Cortex of kidney (tissue), 1 donor: ENCODE data around the gene TESK1.

Experiments
- DNase-seq: peaks from one replicate; lab custom pipeline; 2025; lab: John Stamatoyannopoulos, UW

Gene TESK1

DNA sequence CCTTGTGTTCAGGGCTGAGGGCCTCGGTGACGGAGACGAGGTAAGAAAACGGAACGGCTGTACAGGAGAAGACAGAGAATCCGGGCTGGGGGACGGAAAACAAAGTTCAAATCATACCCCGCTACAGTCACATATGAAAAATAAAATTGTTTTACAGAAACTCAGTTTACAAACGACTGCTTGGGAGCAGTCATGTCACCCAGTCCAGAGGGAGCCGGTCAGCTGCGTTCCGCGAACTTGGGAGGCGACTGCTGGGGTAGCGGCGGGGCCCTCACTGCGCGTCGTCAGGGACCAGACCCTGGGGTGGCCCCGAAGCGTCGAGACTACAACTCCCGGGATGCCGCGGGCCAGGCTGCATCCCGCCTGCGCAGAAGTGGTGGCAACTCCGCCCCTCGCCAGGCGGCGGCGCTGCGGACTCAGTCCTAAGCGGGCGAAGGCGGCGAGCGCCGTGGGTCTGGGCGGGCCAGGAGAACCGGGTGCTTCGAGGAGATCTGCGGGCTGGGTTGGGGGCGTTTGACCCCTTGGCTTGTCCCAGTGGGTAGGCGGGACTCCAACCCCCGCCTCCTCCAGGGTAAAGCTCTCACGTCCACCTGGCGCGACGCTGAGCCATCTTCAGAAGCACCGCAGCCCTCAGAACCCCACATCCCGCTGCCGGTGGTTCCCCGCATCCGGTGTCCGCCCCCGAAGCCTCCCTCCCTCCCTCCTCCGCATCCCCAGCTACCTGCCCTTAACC lies 41.6 kb downstream of the TESK1 start:
- peak; percentile 41 for DNase-seq

DNA sequence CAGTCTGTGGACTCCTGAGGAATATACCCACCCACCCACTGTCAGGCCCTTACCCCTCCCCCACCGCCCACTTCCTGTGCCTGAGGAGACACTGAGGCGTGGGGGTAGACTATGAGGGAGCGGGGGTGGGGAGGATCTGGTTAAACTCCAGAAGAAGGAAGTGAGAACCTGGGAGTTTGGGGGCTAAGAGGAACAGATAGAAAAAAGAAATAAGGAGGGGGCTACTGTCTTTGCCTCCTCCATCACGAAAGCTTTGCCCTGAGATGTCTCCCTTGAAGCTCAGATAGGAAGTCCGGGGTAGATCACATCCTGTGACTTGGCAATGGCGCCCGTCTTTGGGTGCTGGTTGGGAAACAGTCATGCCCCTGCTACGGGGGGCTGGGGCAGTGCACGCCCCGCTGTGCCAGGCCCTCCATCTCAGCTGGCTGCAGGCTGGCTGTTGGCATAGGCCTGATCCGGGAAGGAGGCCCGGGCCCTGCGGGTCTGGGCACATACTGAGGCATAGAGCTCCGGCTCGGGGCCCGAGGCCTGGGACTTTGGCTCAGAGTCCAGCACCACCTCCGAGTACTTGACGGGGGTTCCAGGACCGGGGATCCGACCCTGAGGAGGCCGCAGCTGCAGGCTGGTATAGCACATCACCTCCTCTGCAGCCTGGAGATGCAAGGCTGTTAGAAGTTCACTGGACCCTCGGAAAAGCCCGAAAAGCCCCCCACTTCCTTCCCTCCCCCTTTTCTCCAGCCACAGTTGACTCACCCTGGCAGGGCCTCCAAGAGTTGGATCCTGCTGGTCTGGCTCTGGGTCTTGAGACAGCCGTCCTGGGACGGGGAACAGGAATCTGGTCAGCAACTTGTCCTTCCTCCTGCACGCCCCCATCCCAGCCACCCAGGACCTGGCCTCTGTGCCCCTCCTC lies 44.6 kb downstream of the TESK1 start:
- DNase-seq: no peak

DNA sequence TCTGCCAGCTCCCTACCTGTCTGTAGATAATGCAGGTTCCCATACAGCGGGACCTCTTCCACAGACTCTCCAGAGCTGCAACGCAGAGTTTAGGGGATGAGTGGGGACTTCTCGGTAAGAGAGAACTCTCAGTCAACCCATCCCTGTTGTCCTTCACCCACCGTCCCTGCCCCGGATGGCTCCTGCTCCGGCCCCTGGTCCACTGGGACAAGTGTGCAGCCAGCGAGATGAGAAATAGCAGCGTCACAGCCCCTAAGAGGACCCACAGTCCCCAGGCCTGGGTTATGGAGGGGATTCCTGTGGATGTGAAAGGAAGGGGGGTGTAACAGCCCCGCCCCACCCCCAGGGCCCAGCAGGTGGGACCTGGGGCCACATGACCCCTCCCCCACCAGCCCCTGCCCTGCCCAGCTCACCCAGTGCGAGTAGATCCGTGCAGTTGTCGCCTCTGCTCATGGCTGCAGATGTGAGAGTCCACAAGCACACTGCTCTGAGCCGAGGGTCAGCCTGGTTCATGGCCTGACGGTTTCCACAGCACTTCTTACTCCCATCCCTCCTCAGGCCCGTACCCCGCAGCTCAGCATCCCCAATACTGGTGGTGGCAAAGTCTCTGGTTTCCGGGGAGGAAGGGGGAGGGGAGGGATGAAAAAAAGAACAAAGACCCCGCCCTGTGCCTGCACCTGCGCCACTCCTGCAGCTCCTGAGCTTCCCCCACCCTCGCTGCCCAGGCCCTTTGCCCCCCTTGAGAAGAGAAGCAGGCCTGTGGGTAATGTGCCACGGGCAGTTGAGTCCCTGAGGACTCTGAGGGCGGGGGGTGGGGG lies 45.5 kb downstream of the TESK1 start, which contains the start of gene SIT1:
SIT1 (minus strand) TSS at position 591 of the 818 bp plus-strand sequence; CDS start at position 513, 78 bp downstream.
- no peak for DNase-seq

DNA sequence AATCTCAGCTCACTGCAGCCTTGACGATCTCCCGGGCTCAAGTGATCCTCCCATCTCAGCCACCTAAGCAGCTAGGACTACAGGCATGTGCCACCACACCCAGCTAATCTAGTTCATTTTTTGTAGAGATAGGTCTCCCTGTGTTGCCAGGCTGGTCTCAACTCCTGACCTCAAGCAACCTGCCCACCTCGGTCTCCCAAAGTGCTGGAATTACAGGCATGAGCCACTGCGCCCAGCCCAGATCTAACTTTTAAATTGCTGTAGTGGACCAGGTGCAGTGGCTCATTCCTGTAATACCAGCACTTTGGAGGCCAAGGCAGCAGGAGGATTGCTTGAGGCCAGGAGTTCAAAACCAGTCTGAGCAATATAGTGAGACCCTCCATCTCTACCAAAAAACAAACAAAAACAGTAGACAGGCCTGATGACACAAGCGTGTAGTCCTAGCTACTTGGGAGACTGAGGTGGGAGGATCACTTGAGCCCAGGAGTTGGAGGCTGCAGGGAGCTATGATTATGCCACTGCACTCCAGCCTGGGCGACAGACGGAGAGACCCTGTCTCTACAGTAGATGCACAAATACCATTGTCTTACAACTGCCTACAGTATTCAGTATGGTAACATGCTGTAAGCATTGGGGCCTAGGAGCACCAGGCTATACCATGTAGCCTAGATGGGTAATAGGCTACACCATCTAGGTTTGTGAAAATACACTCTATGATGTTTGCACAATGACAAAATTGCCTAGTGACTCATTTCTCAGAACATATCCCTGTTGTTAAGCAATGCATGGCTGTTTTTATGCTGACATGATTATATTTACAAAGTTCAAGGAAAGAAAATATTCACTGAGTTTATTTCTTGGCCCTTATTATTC lies 47.1 kb downstream of the TESK1 start:
- DNase-seq: no peak

DNA sequence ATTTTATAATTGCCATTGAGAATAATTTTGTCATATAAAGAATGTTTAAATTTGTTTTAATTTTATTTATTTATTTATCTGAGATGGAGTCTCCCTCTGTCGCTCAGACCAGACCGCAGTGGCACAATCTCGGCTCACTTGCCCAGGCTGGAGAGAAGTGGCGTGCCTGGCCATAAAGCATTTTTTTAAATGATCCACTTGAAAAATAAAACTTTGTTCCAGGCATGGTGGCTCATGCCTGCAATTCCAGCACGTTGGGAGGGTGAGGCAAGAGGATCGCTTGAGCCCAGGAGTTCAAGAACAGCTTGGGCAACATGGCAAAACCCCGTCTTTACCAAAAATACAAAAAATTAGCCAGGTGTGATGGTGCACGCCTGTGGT lies 47.8 kb downstream of the TESK1 start:
- DNase-seq: no peak

DNA sequence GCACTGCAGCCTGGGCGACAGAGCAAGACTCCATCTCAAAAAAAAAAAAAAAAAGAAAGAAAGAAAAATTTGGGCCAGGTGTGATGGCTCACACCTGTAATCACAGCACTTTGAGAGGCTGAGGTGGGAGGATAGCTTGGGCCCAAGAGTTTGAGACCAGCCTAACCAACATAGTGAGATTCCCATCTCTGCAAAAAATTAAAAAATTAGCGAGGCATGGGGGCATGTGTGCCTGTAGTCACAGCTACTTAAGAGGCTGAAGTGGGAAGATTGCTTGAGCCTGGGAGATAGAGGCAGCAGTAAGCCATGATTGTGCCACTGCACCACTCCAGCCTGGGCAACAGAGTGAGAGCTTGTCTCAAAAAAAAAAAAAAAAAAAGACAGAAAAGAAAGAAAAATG lies 48.5 kb downstream of the TESK1 start:
- DNase-seq: no peak

DNA sequence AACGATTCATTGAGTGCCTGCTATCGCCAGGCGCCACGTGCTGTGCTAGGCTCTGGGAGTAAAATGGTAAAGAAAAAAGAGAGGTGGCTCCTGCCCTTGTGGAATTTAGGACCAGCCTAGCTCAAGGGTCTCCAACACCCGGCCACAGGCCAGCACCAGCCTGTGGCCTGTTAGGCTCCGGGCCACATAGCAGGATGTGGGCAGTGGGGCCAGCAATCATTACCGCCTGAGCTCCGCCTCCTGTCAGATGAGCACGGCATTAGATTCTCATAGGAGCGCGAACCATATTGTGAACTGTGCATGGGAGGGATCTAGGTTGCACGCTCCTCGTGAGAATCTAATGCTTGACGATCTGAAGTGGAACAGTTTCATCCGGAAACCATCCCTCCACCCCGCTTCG lies 51.3 kb downstream of the TESK1 start:
- DNase-seq: no peak

DNA sequence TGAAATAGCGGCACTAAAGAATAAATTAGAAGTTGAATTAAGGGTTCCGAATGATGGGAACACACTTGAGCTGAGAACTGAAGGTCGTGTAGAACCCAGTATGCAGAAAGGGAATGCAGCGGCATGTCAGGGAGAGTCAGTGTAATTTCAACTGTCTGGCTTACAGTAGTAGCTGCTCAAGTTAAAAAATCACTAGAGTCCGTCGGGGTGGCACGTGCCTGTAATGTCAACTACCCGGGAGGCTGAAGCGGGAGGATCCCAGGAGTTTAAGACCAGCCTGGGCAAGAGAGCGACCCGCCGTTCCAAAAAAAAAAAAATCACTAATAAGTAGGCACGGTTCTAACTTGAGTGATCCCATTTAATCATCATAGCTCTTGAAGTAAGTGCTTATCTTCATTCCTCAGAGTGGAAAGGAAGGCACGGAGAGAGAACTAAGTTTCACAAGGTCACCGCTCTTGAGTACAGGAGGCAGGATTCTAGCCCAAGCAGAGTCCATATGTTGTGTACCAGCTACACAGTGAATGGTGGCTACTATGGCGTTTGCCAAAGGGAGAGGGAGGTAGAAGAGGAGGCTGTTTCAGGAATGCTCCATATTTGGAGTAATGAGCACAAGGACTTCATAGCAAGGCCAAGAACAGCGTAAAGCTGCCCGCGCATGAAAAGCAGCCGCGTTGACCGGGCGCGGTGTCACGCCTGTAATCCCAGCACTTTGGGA lies 51.9 kb downstream of the TESK1 start:
- no peak for DNase-seq

DNA sequence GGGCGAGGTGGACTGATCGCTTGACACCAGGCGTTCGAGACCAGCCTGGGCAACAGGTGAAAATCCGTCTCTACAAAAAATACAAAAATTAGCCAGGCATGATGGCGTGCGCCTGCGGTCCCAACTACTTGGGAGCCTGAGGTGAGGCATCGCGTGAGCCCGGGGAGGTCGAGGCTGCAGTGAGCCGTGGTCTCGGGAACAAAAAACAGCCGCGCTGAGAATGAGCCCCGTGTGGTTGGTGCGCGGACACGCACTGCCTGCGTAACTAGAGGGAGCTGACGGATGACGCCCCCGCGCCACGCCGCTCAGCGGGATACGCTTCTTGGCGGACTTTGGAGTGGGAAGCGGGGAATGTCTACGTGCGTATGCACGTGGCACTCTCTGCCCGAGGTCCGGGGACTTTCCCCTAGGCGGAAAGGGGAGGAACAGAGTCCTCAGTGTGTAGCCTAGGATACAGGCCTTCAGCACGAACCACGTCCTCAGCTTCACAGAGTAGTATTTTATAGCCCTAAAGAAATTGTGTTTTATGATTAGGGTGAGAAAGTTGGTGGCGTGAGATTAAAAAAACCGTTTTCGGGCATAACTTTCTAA lies 52.6 kb downstream of the TESK1 start, which contains the start of gene RMRP:
RMRP (minus strand) TSS at position 474 of the 591 bp plus-strand sequence.
- DNase-seq: peak; percentile 55

DNA sequence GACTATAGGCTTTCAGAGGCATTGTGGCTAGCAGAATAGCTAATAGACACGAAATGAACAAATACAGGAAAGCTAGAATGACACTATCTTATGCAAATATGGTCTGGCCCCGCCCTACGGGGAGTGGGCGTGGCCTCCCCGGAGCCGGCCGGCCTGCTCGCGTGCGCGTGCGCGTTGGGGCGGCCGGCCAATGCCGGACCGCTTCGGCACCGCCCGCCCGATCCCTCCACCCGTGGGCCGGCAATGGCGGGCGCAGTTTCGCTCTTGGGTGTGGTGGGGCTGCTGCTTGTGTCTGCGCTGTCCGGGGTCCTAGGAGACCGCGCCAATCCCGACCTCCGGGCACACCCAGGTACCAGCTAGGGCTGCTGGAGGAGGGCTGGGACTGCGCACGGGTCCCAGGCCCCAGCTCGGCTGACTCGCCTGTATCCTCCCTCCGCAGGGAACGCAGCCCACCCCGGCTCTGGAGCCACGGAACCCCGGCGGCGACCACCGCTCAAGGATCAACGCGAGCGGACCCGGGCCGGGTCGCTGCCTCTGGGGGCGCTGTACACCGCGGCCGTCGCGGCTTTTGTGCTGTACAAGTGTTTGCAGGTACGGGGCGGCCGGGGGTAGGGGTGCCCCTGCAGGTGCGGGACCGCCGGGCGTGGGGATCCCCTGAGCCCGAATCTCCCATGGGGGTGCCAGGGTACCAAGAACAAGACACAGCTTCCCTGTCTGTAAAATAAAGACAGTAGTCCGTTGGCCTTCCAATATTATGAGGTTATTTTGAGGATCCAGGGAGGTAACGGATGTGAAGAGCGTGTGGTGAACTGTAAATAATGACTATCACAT lies 53.3 kb downstream of the TESK1 start, which contains the start of gene CCDC107:
CCDC107 (plus strand) TSS at position 156 of the 831 bp plus-strand sequence; CDS start at position 244, 88 bp downstream.
- DNase-seq: no peak

DNA sequence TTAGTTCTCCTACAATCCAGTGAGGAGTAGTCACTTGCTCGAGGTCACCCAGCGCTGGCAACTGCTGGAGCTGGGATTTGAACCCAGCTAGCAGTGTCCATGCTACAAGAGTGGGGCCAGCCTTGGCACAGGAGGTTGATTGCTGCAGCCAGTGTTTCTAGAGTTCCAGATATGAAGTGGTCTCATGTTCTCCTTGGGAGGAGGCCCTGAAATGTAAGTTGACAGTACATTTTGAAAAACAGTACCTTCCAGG lies 53.8 kb downstream of the TESK1 start:
- DNase-seq: no peak

DNA sequence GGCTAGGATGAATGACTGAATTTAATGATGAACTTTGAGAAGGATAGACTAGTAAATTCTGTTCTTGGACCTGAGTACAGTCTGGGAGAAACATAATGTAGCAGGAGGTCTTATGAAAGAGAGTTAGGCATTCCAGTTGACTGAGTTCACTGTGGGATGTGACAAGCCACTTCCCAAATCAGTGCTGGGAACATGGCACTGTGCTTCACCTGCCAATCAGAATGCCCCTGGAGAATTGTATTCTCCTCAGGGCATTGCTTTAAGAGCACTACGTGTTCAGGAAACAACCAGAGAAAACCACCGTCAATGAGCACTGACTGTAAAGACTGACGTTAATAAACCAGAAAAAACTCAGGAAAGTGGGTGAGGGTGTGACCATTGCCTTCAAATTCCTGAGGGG lies 54.3 kb downstream of the TESK1 start:
- DNase-seq: no peak
